ENCODE measurements around the gene AP3S1. TPM values are rescaled to one million over a fixed set of nuclear protein-coding genes. Genes with fewer than 3 reads are reported as not detected.

AP3S1 gene
- total RNA-seq, 1 donor from 2014 or later: 57.3 TPM

DNA sequence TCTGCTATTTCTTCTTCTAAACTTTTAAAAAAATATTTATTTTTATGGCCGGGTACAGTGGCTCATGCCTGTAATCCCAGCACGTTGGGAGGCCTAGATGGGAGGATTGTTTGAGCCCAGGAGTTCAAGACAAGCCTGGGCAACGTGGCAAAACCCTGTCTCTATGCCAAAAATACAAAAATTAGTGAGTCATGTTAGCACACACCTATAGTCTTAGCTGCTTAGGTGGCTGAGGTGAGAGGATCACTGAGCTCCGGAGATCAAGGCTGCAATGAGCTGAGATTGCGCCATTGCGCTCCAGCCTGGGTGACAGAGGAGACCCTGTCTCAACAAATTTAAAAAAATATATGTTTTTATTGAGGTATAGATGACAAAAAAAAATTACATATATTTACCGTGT, 5.6 kb downstream of the AP3S1 start:
- intact Hi-C loops (cut with micrococcal nuclease): no loop called here
- no peak overlapping the region for H3K27ac ChIP-seq (replicated peaks)

DNA sequence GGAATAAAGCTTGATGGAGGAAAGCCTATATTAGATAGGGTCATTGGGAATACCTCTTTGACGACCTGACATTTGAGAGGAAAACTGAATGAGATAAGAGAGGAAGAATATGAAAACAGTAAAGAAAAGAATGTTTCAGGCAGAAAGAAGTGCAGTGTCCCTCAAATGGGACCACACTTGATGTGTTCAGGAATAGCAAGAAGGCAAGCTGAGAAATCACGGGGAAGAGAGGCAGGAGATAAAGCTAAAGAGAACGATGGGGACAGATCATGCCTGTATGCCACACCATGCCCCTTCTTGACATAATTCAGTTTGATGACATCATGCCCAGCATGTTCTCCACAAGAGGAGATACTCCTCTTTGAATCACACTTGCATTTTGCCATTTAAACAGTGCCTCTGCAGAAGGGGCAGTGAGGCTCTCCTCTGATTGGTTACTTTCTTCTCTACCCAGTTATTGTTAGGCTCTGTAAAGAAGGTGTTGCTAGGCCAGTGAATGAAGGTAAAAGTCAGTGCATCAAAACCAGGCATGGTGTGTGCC, 7.6 kb downstream of the AP3S1 start:
- TF ChIP-seq, protein P1, sequence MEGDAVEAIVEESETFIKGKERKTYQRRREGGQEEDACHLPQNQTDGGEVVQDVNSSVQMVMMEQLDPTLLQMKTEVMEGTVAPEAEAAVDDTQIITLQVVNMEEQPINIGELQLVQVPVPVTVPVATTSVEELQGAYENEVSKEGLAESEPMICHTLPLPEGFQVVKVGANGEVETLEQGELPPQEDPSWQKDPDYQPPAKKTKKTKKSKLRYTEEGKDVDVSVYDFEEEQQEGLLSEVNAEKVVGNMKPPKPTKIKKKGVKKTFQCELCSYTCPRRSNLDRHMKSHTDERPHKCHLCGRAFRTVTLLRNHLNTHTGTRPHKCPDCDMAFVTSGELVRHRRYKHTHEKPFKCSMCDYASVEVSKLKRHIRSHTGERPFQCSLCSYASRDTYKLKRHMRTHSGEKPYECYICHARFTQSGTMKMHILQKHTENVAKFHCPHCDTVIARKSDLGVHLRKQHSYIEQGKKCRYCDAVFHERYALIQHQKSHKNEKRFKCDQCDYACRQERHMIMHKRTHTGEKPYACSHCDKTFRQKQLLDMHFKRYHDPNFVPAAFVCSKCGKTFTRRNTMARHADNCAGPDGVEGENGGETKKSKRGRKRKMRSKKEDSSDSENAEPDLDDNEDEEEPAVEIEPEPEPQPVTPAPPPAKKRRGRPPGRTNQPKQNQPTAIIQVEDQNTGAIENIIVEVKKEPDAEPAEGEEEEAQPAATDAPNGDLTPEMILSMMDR (IDR thresholded peaks at IDR 0.05; ENCODE audit: borderline replicate concordance): no peak
- Histone ChIP-seq H3K36me3 (peaks cover 5% of the 10 kb centered on the region), H3K27ac (replicated peaks) (peak overlapping the region; percentile 16), H3K9me3 (replicated peaks) (peaks cover 11% of the 10 kb centered on the region), H3K4me3 (no peak overlapping the region), H3K27me3 (ENCODE audit: low read depth) (no peaks in the 10 kb centered on the region), H3K4me1 (peaks cover 70% of the 10 kb centered on the region)
- intact Hi-C loops (cut with micrococcal nuclease): no loop called here
- DNase-seq: no peak

More for the DNA sequence above, 5.6 kb downstream of the AP3S1 start:
- Histone ChIP-seq H3K27me3 (ENCODE audit: low read depth) (no peaks in the 10 kb centered on the region), H3K4me1 (peaks cover 87% of the 10 kb centered on the region), H3K36me3 (no peaks in the 10 kb centered on the region), H3K4me3 (no peak overlapping the region), H3K9me3 (replicated peaks) (no peaks in the 10 kb centered on the region)
- TF ChIP-seq, protein P1 (IDR thresholded peaks at IDR 0.05; ENCODE audit: borderline replicate concordance): no peak
- no peak for DNase-seq

DNA sequence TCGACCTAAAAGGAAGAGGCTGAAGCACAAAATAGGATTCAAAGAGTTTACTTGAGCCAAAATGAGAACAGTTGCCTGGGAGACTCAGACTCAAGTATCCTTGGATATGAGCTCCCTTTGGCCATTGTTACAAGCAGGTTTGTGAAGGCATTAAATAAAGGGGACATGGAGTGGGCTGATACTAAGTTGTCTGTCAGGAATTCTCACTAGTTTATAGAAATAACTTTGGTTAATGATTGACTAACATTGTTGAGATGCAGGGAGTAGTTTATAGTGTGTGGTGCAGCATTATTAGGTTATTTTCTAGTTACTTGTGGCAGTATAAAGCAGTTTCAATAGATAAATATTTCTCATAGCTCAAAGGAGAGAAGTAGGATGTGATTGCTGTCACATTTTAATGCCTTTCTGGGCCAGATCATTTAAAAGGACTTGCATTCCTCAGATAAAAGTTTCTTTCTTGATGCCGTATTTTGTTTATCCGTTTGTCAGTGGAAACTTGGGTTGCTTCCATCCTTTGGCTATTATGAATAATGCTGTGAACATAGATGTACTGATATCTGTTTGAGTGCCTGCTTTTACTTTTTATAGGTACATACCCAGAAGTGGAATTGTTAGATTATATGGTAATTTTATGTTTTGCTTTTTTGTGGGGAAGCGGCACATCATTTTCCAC, 9.1 kb downstream of the AP3S1 start:
- intact Hi-C loops (cut with micrococcal nuclease): no loop called here
- H3K27ac ChIP-seq (replicated peaks): peak overlapping the region; percentile 45
- H3K27me3 ChIP-seq (ENCODE audit: low read depth): no peaks in the 10 kb centered on the region
- DNase-seq: no peak
- H3K36me3 ChIP-seq: peaks cover 5% of the 10 kb centered on the region
- peaks cover 11% of the 10 kb centered on the region for H3K9me3 ChIP-seq (replicated peaks)
- H3K4me3 ChIP-seq: peak overlapping the region; percentile 8
- peaks cover 54% of the 10 kb centered on the region for H3K4me1 ChIP-seq
- TF ChIP-seq, protein P1 (IDR thresholded peaks at IDR 0.05; ENCODE audit: borderline replicate concordance): no peak

DNA sequence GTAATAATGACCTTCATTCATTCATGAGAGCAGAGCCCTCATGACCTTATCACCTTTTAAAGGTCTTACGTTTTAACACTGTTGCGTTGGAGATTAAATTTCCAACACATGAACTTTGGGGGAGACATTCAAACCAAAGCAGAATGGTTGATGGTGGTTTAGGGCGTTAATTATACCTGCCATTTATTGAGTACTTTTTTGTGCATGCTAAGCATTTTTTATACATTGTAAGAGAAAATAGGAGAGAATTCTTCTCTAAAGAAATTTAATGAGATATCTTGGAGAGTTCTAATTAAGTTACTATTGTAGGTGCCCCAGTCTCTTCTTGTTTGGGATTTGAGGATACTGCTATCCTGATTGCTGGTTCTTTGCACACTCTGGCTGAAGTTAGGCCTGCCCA, 12.4 kb downstream of the AP3S1 start:
- H3K9me3 ChIP-seq (replicated peaks): peaks cover 11% of the 10 kb centered on the region
- peaks cover 65% of the 10 kb centered on the region for H3K4me1 ChIP-seq
- no peak overlapping the region for H3K27ac ChIP-seq (replicated peaks)
- no peaks in the 10 kb centered on the region for H3K27me3 ChIP-seq (ENCODE audit: low read depth)
- peaks cover 5% of the 10 kb centered on the region for H3K36me3 ChIP-seq
- DNase-seq: no peak
- TF ChIP-seq, protein P1 (IDR thresholded peaks at IDR 0.05; ENCODE audit: borderline replicate concordance): no peak
- intact Hi-C loops (cut with micrococcal nuclease): no loop called here
- no peak overlapping the region for H3K4me3 ChIP-seq

DNA sequence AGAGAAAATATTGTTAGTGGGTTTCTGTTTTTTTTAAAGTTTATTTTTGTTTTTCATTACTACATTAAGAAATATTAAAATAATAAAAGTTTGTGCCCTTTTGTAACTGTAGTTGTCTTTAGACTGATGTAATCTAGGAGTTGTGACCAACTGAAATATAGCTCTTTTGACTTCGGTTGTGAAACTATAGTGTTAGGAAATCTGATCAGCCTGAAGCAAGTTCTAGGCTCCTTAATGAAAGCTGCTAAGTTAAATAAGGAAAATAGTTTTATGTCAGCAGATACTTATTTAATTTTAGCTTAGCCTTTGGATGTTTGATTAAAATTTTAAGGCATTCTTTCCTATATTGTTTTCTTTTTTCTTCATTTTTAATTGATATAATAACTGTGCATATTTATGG, 14.2 kb downstream of the AP3S1 start:
- no peak for DNase-seq
- Histone ChIP-seq H3K9me3 (replicated peaks) (peaks cover 11% of the 10 kb centered on the region), H3K27me3 (ENCODE audit: low read depth) (no peaks in the 10 kb centered on the region), H3K4me3 (no peak overlapping the region), H3K27ac (replicated peaks) (no peak overlapping the region), H3K36me3 (peaks cover 5% of the 10 kb centered on the region), H3K4me1 (peaks cover 61% of the 10 kb centered on the region)
- intact Hi-C loops (cut with micrococcal nuclease): no loop called here
- TF ChIP-seq, protein P1 (IDR thresholded peaks at IDR 0.05; ENCODE audit: borderline replicate concordance): no peak
